SK-N-SH treated with all-trans-retinoic acid at 6 μM for 48 hours (cell line): Measurements from ENCODE around the gene STK32B.

Source experiments
- BACH2 ChIP-seq: fragments of 250-450 bp; sonication (Bioruptor Pico); IDR thresholded peaks from 2 replicates; pipeline ENCODE4 v1.9.0; 2021; ENCODE audit warnings: mild to moderate bottlenecking, borderline replicate concordance
- GLIS3 ChIP-seq: fragments of 250-450 bp; sonication (Bioruptor Pico); IDR thresholded peaks from 2 replicates; pipeline ENCODE4 v1.5.0; 2020; ENCODE audit warnings: mild to moderate bottlenecking, moderate library complexity
- OSR1 ChIP-seq: fragments of 250-450 bp; sonication (Bioruptor Pico); IDR thresholded peaks from 2 replicates; pipeline ENCODE4 v1.8.0; 2022; ENCODE audit warnings: moderate library complexity, mild to moderate bottlenecking, inconsistent platforms
- RARB ChIP-seq: fragments of 250-450 bp; sonication (Bioruptor Pico); IDR thresholded peaks from 2 replicates; pipeline ENCODE4 v1.8.0; 2021; ENCODE audit warnings: mild to moderate bottlenecking, moderate library complexity
- SNAI2 ChIP-seq: fragments of 250-450 bp; sonication (Bioruptor Pico); IDR thresholded peaks from 2 replicates; pipeline ENCODE4 v1.5.0; 2020; ENCODE audit warnings: mild to moderate bottlenecking, moderate library complexity
- TCF4 ChIP-seq: fragments of 250-450 bp; sonication (Bioruptor Pico); IDR thresholded peaks from 2 replicates; pipeline ENCODE4 v1.8.0; 2021; ENCODE audit warnings: mild to moderate bottlenecking, moderate library complexity, borderline replicate concordance
- TOX ChIP-seq: fragments of 250-450 bp; sonication (Bioruptor Pico); IDR thresholded peaks from 2 replicates; pipeline ENCODE4 v1.8.0; 2021; ENCODE audit warnings: mild to moderate bottlenecking, moderate library complexity, borderline replicate concordance
- ZC3H10 ChIP-seq: fragments of 250-450 bp; sonication (Bioruptor Pico); IDR thresholded peaks from 2 replicates; pipeline ENCODE4 v1.5.1; 2021; ENCODE audit warnings: mild to moderate bottlenecking, moderate library complexity
- ZFP3 ChIP-seq: fragments of 250-450 bp; sonication (Bioruptor Pico); IDR thresholded peaks from 2 replicates; pipeline ENCODE4 v1.5.0; 2020; ENCODE audit warnings: mild to moderate bottlenecking, moderate library complexity
- ZFP30 ChIP-seq: fragments of 450-650 bp; formaldehyde crosslinking; IDR thresholded peaks from 2 replicates; pipeline ENCODE4 v1.5.0; 2022; ENCODE audit warnings: mild to moderate bottlenecking, moderate library complexity
- ZNF565 ChIP-seq: fragments of 450-650 bp; formaldehyde crosslinking; conservative IDR thresholded peaks from 2 replicates; pipeline ENCODE4 v1.5.0; 2020; ENCODE audit warnings: low read depth, mild to moderate bottlenecking, moderate library complexity
- TF ChIP-seq, protein P1 (sequence below): fragments of 250-450 bp; sonication (Bioruptor Pico); IDR thresholded peaks from 2 replicates; pipeline ENCODE4 v1.8.0; 2020; ENCODE audit warnings: mild to moderate bottlenecking, moderate library complexity, borderline replicate concordance

DNA sequence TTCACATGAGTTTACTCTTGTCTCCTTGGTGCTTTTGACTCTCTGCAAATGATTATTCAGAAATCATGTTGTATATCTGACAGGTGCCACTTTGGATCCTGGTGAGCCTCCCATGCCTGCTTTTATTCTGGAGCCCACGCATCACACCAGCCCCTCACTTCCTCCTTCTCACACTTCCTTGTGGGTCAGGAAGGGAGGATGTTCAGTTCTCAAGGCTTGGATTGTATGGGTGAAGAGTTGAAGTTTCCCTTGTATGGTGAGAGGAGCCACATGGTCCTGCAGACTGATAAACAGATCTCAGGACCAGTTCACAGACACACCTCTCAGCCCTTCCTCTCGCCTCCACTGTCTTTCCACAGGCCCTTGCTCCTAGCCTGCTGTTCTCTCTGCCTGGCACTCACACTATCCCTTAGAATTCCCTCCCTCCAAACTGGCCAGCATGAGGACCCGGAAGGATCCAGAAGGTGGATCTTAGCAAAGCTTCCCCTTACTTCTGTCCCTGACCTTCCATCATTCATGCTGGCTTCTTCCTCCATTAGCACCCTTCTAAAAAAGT lies 92.1 kb downstream of the STK32B start:
- no peak for TF ChIP-seq BACH2 (CRISPR knock-in tag)
- TF ChIP-seq ZFP30 (CRISPR knock-in tag): no peak
- no peak for TF ChIP-seq TOX (CRISPR knock-in tag)
- no peak for TF ChIP-seq OSR1 (CRISPR knock-in tag)
- TF ChIP-seq RARB (CRISPR knock-in tag): no peak
- TF ChIP-seq ZFP3 (CRISPR knock-in tag): no peak
- TF ChIP-seq TCF4 (CRISPR knock-in tag): no peak
- no peak for TF ChIP-seq GLIS3
- no peak for TF ChIP-seq ZC3H10 (CRISPR knock-in tag)
- TF ChIP-seq, protein P1, sequence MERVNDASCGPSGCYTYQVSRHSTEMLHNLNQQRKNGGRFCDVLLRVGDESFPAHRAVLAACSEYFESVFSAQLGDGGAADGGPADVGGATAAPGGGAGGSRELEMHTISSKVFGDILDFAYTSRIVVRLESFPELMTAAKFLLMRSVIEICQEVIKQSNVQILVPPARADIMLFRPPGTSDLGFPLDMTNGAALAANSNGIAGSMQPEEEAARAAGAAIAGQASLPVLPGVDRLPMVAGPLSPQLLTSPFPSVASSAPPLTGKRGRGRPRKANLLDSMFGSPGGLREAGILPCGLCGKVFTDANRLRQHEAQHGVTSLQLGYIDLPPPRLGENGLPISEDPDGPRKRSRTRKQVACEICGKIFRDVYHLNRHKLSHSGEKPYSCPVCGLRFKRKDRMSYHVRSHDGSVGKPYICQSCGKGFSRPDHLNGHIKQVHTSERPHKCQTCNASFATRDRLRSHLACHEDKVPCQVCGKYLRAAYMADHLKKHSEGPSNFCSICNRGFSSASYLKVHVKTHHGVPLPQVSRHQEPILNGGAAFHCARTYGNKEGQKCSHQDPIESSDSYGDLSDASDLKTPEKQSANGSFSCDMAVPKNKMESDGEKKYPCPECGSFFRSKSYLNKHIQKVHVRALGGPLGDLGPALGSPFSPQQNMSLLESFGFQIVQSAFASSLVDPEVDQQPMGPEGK (CRISPR knock-in tag): no peak
- TF ChIP-seq SNAI2 (CRISPR knock-in tag): no peak
- no peak for TF ChIP-seq ZNF565 (CRISPR knock-in tag)
